Measurements from ENCODE around the gene DEPDC1B. TPM values are rescaled to one million over a fixed set of nuclear protein-coding genes. Genes with fewer than 3 reads are reported as not detected.

The DEPDC1B gene
- total and polyA plus RNA-seq, 2 experiments from 2014 or later = 9.0 to 27.5 TPM

DNA sequence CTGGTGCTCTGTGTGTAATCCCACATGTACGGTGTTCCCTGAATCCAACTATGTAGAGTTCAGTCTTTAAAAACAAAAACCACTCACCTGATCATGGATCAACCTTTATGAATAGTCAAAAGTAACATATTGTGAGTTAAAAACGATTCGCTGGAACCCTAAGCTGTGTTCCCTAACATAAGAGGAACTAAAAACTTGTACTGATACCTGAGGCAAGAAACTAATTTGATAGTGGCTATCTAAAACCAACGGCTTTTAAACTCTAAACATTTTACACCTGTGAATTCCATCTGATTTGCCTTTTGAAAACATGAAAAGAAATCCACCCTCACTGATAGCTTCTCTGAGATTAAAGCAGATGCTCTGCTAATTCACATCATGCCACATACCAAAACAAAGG lies 101.5 kb downstream of the DEPDC1B start:
- Histone ChIP-seq H3K4me2 (no peak overlapping the region), H3K9me3 (ENCODE audit: low read depth) (no peaks in the 10 kb centered on the region), H3K4me3 (no peak overlapping the region), H3K79me2 (no peaks in the 10 kb centered on the region), H3K4me1 (ENCODE audit: insufficient read depth) (no peaks in the 10 kb centered on the region), H3K36me3 (replicated peaks; ENCODE audit: insufficient read depth, low read depth) (no peaks in the 10 kb centered on the region), H4K20me1 (ENCODE audit: insufficient read depth, poor library complexity, severe bottlenecking) (no peaks in the 10 kb centered on the region), H3K27me3 (no peaks in the 10 kb centered on the region), H3K27ac (no peak overlapping the region), H3K9me2 (replicated peaks; ENCODE audit: insufficient read depth) (no peaks in the 10 kb centered on the region), H2AFZ (no peak overlapping the region)
- 90% methylated on average over 4 of the region's 4 CpGs for WGBS (ENCODE audit: low lambda C conversion rate, missing lambda C conversion rate)
- no peak for DNase-seq (ENCODE audit: low spot score)
- TF ChIP-seq EZH2 (IDR thresholded peaks at IDR 0.05; ENCODE audit: borderline replicate concordance) (no peak), EZH2phosphoT487 (IDR thresholded peaks at IDR 0.05; ENCODE audit: low read depth, severe bottlenecking, unreplicated experiment) (no peak)
- TF ChIP-seq, protein P1, sequence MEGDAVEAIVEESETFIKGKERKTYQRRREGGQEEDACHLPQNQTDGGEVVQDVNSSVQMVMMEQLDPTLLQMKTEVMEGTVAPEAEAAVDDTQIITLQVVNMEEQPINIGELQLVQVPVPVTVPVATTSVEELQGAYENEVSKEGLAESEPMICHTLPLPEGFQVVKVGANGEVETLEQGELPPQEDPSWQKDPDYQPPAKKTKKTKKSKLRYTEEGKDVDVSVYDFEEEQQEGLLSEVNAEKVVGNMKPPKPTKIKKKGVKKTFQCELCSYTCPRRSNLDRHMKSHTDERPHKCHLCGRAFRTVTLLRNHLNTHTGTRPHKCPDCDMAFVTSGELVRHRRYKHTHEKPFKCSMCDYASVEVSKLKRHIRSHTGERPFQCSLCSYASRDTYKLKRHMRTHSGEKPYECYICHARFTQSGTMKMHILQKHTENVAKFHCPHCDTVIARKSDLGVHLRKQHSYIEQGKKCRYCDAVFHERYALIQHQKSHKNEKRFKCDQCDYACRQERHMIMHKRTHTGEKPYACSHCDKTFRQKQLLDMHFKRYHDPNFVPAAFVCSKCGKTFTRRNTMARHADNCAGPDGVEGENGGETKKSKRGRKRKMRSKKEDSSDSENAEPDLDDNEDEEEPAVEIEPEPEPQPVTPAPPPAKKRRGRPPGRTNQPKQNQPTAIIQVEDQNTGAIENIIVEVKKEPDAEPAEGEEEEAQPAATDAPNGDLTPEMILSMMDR (IDR thresholded peaks at IDR 0.05; ENCODE audit: poor library complexity) = no peak

DNA sequence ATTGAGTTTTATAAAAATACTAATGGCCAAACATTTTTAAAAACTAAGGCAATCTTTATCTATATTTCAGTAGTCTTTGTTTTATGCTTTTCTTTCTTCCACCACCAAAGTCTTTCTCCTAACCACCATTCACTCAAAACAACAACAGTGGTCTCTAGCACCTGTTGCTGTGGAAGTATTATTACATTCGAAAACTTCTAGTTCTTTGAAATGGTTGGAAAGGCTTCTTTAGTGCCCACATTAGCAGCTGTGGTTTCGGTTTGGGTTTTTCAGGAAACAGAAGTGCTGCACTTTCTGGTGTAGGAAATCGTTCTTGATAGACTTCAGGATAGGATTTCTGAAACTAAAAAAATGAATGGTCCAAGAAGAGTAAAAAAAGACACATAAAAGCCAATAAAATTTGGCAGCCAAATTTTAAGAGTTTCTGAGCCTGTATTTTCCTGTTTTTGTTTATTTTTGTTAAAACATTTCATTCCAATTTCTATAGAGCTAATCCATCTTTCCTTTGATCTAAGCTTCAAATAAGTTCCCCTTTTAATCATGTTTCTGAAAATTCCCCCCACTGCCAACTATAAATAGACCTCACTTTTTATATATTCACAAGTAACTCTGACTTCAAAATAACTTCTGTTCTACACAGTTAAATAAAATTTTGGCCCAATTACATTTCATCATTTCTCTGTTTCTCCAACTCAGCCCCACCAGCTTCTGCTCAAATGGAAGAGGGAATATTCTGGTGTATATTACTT lies 102.2 kb downstream of the DEPDC1B start:
- no peak overlapping the region for H3K4me3 ChIP-seq
- no peak overlapping the region for H3K4me2 ChIP-seq
- WGBS (ENCODE audit: low lambda C conversion rate, missing lambda C conversion rate) = 84% methylated on average over 3 of the region's 3 CpGs
- no peak overlapping the region for H2AFZ ChIP-seq
- TF ChIP-seq EZH2 (IDR thresholded peaks at IDR 0.05; ENCODE audit: borderline replicate concordance) (no peak), EZH2phosphoT487 (IDR thresholded peaks at IDR 0.05; ENCODE audit: low read depth, severe bottlenecking, unreplicated experiment) (no peak)
- TF ChIP-seq, protein P1 (IDR thresholded peaks at IDR 0.05; ENCODE audit: poor library complexity) = no peak
- no peak for DNase-seq (ENCODE audit: low spot score)
- H3K27ac ChIP-seq = no peak overlapping the region
- H3K9me2 ChIP-seq (replicated peaks; ENCODE audit: insufficient read depth) = no peaks in the 10 kb centered on the region
- no peaks in the 10 kb centered on the region for H3K36me3 ChIP-seq (replicated peaks; ENCODE audit: insufficient read depth, low read depth)
- H3K27me3 ChIP-seq = no peaks in the 10 kb centered on the region
- no peaks in the 10 kb centered on the region for H3K79me2 ChIP-seq
- no peaks in the 10 kb centered on the region for H3K4me1 ChIP-seq (ENCODE audit: insufficient read depth)
- H3K9me3 ChIP-seq (ENCODE audit: low read depth) = no peaks in the 10 kb centered on the region
- H4K20me1 ChIP-seq (ENCODE audit: insufficient read depth, poor library complexity, severe bottlenecking) = no peaks in the 10 kb centered on the region

DNA sequence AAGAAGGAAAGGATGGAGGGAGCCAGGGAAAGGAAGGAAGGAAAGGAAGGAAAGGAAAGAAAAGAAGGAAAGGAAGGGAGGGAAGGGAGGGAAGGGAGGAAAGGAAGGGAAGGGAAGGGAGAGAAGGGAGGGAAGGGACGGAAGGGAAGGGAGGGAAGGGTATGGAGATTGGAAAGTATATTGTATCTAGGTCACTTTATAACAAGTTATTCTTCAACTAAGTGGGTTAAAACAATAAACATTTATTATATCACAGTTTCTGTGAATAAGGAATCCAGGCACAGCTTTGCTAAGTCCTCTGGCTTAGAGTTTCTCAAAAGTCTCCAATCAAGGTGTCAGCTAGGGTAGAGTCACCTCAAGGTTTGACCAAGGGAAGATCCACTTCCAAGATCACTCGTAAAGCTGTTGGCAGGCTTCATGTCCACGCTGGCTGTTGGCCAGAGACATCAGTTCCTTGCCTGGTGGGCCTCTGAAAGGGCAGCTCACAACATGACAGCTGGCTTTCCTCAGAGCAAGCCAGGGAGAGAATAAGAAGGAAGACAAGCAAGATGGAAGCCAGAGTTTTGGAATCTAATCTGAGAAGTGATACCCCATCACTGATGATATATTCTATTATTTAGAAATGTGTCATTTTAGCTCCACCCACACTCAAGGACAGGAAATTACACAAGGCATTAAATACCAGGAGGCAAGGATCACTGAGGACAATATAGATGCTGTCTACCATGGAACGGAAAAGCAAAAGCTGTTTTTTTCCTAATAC lies 105.1 kb downstream of the DEPDC1B start:
- H3K27ac ChIP-seq = no peak overlapping the region
- no peak overlapping the region for H3K4me2 ChIP-seq
- TF ChIP-seq, protein P1 (IDR thresholded peaks at IDR 0.05; ENCODE audit: poor library complexity) = no peak
- TF ChIP-seq EZH2 (IDR thresholded peaks at IDR 0.05; ENCODE audit: borderline replicate concordance) (no peak), EZH2phosphoT487 (IDR thresholded peaks at IDR 0.05; ENCODE audit: low read depth, severe bottlenecking, unreplicated experiment) (no peak)
- no peak for DNase-seq (ENCODE audit: low spot score)
- no peaks in the 10 kb centered on the region for H3K9me2 ChIP-seq (replicated peaks; ENCODE audit: insufficient read depth)
- H3K79me2 ChIP-seq = no peaks in the 10 kb centered on the region
- H3K4me3 ChIP-seq = no peak overlapping the region
- no peaks in the 10 kb centered on the region for H3K36me3 ChIP-seq (replicated peaks; ENCODE audit: insufficient read depth, low read depth)
- H3K4me1 ChIP-seq (ENCODE audit: insufficient read depth) = no peaks in the 10 kb centered on the region
- WGBS (ENCODE audit: low lambda C conversion rate, missing lambda C conversion rate) = 89% methylated on average over 3 of the region's 4 CpGs
- H4K20me1 ChIP-seq (ENCODE audit: insufficient read depth, poor library complexity, severe bottlenecking) = no peaks in the 10 kb centered on the region
- H3K27me3 ChIP-seq = no peaks in the 10 kb centered on the region
- H2AFZ ChIP-seq = no peak overlapping the region
- H3K9me3 ChIP-seq (ENCODE audit: low read depth) = no peaks in the 10 kb centered on the region

Data from hepatocyte (in vitro differentiated cells).